HG02973 (cell line): Measurements from ENCODE around the gene ARHGAP6.

ENCODE experiments used
- ATAC-seq: cut with Tn5 transposase; IDR thresholded peaks from one replicate; pipeline ENCODE4 v1.9.1; 2021; ENCODE audit warnings: moderate library complexity; ENCODE audit not compliant: unreplicated experiment

Gene ARHGAP6, protein sequence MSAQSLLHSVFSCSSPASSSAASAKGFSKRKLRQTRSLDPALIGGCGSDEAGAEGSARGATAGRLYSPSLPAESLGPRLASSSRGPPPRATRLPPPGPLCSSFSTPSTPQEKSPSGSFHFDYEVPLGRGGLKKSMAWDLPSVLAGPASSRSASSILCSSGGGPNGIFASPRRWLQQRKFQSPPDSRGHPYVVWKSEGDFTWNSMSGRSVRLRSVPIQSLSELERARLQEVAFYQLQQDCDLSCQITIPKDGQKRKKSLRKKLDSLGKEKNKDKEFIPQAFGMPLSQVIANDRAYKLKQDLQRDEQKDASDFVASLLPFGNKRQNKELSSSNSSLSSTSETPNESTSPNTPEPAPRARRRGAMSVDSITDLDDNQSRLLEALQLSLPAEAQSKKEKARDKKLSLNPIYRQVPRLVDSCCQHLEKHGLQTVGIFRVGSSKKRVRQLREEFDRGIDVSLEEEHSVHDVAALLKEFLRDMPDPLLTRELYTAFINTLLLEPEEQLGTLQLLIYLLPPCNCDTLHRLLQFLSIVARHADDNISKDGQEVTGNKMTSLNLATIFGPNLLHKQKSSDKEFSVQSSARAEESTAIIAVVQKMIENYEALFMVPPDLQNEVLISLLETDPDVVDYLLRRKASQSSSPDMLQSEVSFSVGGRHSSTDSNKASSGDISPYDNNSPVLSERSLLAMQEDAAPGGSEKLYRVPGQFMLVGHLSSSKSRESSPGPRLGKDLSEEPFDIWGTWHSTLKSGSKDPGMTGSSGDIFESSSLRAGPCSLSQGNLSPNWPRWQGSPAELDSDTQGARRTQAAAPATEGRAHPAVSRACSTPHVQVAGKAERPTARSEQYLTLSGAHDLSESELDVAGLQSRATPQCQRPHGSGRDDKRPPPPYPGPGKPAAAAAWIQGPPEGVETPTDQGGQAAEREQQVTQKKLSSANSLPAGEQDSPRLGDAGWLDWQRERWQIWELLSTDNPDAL (N-terminal part only)

GRCh38 chrX:11665168-11666111 is at the start of gene ARHGAP6:
Gene ARHGAP6 (minus strand): TSS chrX:11665920. CDS start chrX:11664828, 1,092 bp downstream.
- no peak for ATAC-seq

DNA sequence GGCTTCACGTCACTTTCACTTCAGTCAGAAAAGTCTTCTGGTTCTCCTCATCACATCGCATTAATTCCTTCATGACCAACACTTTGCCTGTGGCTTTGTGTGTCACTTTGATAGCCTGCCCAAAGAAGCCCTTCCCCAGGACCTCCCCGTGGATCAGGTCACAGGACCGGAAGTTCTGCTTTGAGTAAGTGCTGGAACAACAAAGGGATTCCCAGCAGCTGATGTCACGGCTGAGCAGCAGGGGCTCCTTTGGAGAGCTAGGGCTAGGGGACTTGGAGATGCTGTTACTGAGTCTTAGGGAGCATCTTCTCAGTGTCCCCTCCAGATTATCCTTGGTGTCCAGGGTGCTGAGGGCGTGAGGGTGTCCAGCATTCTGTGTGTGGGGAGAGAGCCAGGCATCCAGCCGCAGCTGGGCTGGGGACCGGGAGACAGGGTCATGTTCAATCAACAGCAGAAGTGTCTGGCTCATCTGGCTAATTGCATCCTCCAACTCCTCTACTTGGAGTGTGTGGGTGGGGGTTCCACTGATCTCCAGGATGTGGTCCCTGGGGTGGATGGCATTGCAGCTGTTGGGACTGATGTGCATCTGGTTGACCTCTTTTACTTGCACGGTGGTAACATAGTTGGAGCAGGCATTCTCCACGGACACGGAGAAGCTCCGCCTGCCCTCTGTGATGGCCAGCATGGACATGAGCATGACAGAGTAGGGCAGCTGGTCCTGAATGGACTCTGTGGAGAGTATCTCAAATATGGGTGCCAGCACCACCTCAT is 39.2 kb upstream of the ARHGAP6 start:
- ATAC-seq: no peak

DNA sequence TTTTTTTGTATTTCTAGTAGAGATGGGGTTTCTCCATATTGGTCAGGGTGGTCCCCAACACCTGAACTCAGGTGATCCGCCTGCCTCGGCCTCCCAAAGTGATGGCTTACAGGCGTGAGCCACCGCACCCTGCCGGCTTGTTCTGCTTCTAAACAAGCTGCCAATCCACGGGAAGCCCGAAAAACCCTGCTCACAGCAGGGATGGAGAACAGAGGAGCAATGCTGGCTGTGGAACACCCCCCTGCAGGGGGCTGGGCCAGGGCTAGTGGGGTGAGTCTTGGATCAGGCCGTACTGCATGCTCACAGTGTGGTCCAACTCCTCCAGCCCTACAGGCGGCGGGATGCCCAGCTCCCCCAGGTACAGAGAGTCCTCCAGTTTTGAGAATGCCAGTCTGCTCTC is 38.1 kb upstream of the ARHGAP6 start:
- ATAC-seq: no peak

- no peak for ATAC-seq
These were observed 37.4 kb upstream of the ARHGAP6 start for GRCh38 chrX:11702965-11703631.

DNA sequence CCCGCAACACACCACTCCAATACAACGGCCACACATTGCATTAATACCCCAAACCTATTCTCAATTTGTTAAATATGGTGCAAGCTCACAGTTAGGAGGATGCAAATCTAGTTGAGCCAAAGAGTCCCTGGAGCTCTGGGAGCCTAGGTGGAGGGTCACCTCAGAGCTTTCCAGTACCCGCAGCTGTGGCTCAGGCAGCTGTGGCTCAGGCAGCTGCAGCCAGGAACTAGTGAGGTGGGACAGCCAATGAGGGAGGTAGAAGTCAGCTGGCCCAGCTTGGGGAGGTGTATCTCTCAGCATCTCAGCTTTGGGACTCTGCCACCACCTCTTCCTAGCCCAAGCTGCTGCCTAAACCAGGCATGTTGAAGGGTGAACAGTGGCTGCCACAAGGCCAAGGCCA is 36.7 kb upstream of the ARHGAP6 start:
- ATAC-seq: no peak

GRCh38 chrX:11698702-11699101 is 33.0 kb upstream of the ARHGAP6 start:
- ATAC-seq: no peak

DNA sequence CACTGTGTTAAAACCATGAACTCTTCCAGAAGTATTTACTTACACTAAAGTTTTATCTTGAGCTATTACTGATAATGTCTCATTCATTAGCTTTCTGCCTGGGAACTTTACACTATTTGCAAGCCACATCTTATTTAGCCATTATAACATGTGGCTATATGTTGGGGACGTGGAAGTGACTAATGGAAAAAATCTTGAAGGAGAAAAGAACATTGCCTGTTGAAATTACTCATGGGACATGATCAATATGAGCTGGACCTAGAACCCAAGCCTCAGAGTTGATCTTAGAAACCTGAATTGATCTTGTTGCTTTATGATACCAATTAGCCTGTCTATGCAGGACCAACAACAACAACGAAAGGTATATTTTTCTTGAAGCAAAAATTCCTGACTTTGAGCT is 22.5 kb upstream of the ARHGAP6 start:
- no peak for ATAC-seq

DNA sequence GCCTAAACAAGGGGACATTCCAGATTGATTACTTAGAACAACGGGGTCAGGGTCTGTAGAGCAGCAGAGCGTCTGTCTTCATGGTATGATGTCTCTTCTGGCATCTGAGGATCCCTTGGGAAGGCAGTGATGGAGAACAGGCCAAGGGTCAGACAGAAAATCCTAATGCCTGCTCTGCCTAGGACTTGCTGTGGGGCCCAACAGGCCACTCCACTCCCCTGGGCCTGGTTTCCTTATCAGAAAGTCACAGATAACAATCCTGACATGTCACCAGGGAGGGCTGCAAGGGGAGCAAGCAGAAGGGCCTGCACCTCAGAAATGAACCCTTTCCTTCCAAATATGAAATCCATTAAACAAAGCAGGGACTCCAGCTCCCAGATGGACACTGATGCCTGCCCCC is 21.4 kb upstream of the ARHGAP6 start:
- ATAC-seq: no peak

- ATAC-seq: no peak
These were observed 17.3 kb upstream of the ARHGAP6 start for GRCh38 chrX:11683057-11683456.

GRCh38 chrX:11678158-11678557 is 12.4 kb upstream of the ARHGAP6 start:
- no peak for ATAC-seq

DNA sequence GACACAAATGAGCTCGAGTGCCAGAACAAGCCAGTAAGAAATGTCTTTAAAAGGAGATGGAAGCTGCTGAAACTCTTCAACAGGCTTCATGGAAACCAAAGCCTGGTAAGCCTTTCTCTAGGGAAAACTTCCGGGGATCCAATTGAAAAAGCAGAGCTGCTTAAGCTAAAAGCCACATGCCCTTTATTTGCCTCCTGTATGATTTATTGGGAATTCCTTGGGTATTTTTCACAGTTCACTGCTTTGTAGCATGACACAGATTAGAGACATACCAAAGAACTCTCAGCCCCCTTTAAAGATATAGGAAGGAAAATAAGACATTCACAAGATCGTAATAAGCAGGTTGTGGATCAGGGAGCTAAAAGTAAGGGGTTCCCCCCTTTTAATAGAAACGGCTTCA is 6.5 kb upstream of the ARHGAP6 start:
- ATAC-seq: no peak

DNA sequence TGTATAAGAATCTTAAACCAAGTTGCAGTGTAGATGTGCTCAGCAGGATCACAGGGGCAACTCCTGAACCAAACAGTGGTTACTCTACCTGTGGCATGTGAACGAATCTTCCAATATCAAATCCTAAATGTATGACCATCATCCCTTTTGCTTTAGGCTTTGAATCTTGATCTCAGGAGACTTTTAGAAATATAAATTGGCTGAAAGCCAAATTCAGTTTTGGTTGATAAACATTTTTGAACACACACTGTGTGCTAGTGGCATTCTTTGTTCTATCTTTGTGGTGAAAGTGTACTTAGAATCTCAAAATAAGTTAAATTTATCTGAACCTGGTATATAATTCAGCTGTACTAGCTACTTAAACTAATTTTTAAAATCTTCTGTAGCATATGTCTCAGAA is 4.6 kb upstream of the ARHGAP6 start:
- no peak for ATAC-seq

- no peak for ATAC-seq
These were observed 1.4 kb upstream of the ARHGAP6 start for GRCh38 chrX:11666952-11667685.

GRCh38 chrX:11666164-11666563 is 444 bp upstream of the ARHGAP6 start:
- no peak for ATAC-seq

- no peak for ATAC-seq
These were observed 1.2 kb downstream of the ARHGAP6 start for GRCh38 chrX:11664211-11665167.

DNA sequence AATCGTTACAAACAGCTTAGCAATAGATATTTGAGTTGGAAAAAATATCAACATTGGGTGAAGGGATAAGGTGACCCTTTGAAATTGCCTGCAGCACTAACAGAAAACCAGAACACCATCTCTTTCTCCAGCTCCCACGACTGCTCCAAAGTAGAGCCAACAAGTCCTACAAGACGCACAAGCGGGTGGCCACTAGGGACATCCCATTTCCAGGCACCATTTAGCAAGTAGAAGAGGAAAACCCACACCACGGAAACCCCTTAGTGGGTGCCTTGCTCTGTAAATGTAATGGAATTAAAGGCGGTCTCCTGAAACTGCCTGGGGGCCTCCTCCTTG is 1.9 kb downstream of the ARHGAP6 start:
- no peak for ATAC-seq

- no peak for ATAC-seq
These were observed 10.3 kb downstream of the ARHGAP6 start for GRCh38 chrX:11655282-11656015.
